GM18505 (cell line): ENCODE measurements around the gene ZNF213.

ENCODE experiments used
- ATAC-seq: cut with Tn5 transposase; IDR thresholded peaks from one replicate; pipeline ENCODE4 v1.9.1; 2021; ENCODE audit not compliant: unreplicated experiment
- POLR2A ChIP-seq: IDR thresholded peaks from 4 replicates; pipeline ENCODE4 v1.6.1; 2011; ENCODE audit warnings: borderline replicate concordance; ENCODE audit not compliant: insufficient read depth, insufficient read length; ENCODE audit errors: extremely low read depth

ZNF213 gene

DNA sequence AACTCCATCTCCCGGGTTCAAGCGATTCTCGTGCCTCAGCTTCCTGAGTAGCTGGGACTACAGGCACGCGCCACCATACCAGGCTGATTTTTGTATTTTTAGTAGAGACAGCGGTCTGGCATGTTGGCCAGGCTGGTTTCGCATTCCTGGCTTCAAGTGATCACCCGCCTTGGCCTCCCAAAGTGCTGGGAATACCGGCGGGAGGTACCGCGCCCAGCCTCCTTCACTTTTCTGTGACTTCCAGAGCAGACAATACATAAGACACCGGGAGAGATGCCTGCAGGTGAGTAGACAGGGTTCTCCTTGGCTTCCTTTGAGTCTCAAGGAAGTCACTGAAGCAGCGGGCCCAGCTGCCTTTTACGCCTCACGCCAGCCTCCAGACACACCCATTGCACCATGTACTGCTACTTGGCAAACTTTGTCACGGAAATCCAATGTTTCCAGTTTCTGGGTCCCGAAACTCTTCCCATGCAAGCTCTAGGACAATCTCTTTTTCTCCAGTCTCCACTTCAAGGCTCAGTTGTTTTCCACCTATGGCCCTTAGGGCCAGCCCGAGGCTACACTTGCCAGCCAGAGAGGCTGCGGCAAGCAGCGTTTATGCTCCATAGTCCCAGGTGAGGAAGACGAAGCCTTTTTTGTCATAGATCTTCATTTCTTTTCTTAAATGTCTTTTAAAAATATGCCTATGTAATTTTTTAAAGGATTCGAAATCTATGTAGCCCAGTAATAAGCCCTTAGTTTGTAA lies 52.3 kb downstream of the ZNF213 start:
- no peak for ATAC-seq
- TF ChIP-seq POLR2A = no peak

DNA sequence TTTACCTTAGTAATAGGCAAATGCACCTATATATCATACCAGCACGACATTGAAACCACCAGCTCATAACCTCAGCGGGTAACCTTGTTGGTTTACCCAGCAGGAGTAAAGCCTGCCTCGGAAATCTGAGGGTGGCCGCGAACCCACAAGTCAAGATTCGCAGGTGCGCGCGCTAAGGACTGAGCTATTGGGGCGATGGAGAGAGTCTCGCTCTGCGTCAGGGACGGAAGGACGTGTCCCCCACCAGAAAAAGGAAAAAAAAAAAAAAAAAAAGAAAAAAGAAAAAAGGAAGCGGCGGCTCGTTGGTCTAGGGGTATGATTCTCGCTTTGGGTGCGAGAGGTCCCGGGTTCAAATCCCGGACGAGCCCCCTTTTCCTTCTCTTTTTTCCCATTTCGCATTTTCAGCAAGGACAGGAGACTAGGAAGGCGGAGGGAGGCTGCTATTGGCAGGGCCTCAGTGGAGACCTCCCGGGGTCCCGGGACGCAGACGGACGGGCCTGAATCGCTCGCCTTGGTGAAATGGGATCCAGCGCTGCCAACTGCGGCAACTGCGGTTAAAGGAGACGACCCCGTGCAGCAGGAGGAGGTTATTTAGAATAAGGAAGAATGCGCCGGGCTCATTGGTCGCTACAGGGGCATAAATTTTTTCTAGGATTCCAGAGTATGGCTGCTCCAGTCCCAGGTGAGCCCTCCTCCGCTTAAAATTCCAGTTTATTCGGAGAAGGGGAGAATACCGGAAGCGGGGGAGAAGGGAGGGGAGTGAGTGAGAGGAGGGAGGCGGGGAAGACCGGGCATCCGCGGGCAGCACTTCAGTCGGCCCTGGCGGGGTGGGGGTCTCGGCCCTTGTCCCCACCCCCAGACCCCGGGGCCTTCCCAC lies 53.2 kb downstream of the ZNF213 start, which contains the start of gene OR1F1:
OR1F1 (plus strand) TSS at position 407 of the 877 bp plus-strand sequence.
- ATAC-seq = no peak
- no peak for TF ChIP-seq POLR2A

DNA sequence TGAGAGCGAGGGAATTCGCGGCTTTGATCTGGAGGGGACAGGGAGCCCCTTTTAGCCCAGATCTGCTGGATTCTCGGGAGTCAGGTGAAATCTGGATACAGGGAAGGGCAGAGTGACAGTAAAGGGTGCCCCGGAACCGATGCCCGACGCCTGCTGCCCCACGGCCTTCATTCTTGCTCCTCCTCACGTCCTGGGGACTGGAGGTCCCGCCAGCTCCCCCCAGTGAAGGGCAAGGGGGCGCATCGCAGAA lies 53.8 kb downstream of the ZNF213 start:
- TF ChIP-seq POLR2A = no peak
- ATAC-seq = no peak

DNA sequence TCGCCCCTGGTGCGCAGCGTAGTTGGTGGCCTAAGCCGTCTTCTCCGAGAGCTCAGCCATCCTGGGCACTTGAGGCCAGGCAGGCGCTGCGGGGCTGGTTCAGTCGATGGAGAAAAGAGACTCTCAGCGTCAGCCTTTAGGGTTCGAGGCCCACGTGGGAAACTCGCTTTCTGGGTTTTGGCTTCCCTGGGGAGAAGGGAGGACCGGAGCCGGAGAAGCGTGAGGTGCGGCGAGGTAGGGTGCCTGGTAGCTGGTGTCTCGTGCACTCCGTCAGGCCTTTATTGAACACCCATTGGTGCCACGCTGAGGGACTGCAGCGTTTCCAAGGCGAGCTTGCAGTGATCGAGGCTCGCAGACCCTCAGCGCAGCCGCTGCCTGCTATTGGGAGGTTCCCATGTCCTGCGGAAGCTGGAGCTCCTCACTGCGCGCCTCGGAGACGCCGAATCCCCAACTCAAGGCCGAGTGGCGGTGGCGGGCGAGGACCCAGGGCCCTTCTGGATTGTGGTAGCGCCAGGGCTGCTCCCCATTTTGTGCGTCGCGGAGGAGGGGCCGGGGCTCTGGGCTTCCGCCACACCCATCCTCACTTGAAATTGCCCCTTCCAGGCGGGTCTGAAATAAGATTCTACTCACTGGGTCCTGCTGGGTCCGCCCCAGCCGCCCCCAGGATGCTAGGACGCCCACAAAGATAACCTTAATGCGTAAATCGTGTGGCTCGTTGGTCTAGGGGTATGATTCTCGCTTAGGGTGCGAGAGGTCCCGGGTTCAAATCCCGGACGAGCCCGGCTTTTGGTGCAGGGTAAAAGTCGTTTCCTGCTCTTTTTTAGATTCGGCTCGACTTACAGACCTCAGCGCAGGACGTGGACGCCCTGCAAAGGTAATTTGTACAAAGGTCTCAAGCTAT lies 54.3 kb downstream of the ZNF213 start:
- no peak for TF ChIP-seq POLR2A
- ATAC-seq = no peak

DNA sequence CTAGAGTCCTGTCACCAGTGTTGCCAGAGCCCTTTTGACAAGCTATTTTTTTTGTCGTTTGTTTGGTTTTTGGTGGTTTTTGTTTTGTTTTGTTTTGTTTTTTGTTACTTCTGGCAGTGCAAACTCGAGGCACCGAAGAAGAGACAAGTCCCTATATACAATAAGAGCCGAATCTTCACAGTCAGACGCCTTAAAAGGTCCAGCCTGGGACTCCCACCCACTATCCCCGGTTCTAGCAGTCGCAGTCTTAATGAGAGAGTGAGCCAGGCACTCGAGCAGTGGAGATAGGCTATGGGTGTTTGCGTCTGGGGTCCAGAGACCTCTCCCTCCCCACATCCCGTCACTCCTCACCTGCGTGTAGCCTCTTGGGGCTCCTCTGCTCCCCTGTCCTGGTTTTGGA lies 55.0 kb downstream of the ZNF213 start:
- TF ChIP-seq POLR2A = no peak
- no peak for ATAC-seq

DNA sequence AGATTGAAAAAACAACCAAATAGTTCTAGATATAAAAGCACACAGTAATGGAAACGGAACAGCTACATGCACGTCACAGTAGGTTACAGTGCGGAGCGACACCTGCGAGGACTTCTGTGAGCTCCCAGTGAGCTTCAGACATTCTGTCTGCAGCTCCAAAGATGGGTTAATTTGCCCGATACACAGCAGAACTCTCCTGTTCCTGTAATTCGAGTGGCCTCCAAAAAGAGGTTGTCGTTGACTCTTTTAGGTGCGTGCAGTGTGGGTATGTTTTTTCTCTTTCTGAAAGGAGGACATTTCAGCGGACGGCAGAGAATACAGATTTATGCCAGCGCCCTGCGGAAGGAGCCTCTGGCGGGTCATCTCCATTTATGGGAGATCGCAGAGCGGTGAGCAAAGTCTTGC lies 56.1 kb downstream of the ZNF213 start:
- no peak for ATAC-seq
- TF ChIP-seq POLR2A = no peak
